Skeletal muscle tissue (tissue), 4 donors: ENCODE measurements around the gene CCNB3. TPM values are rescaled to one million over a fixed set of nuclear protein-coding genes. Genes with fewer than 3 reads are reported as not detected.
"Not testable (repeated sequence)": the region's sequence is repeated elsewhere in the genome, so short reads cannot be mapped to it uniquely, and the experiment has no call there.

Source experiments
- H3K27ac ChIP-seq: one replicate; pipeline ENCODE4 v1.7.0; 2013; ENCODE audit warnings: mild to moderate bottlenecking, low read depth, low read length, inconsistent platforms
- H3K27me3 ChIP-seq, 3 donors: one replicate each; pipeline ENCODE4 v1.7.0; 2013; ENCODE audit warnings: low read length in 3 of 3; ENCODE audit not compliant: control insufficient read depth in 3 of 3, insufficient read depth in 3 of 3
- H3K36me3 ChIP-seq, 3 donors: one replicate each; pipeline ENCODE4 v1.7.0; 2013; ENCODE audit warnings: low read length in 3 of 3; ENCODE audit not compliant: control insufficient read depth in 3 of 3, insufficient read depth in 3 of 3
- H3K4me1 ChIP-seq, 3 donors: one replicate each; pipeline ENCODE4 v1.7.0; 2013; ENCODE audit warnings: low read length in 3 of 3, mild to moderate bottlenecking in 3 of 3; ENCODE audit not compliant: control insufficient read depth in 3 of 3, insufficient read depth in 3 of 3
- H3K4me3 ChIP-seq, 3 donors: one replicate each; pipeline ENCODE4 v1.7.0; 2013; ENCODE audit warnings: low read length in 3 of 3
- H3K9ac ChIP-seq, 3 donors: one replicate each; pipeline ENCODE4 v1.7.0; 2013; ENCODE audit warnings: low read length in 3 of 3, mild to moderate bottlenecking in 3 of 3, moderate library complexity in 2 of 3, low read depth in 1 of 3
- H3K9me3 ChIP-seq, 3 donors: one replicate each; pipeline ENCODE4 v1.7.0; 2013; ENCODE audit warnings: low read length in 3 of 3; ENCODE audit not compliant: control insufficient read depth in 3 of 3
- total RNA-seq: library from RNA; depleted of rRNA; stranded (reverse); fragments of >200 nt; gene quantifications from one replicate; pipeline ENCODE4 v1.2.3, GENCODE V29; 2014
- donor health status: Osteomylitis.

The CCNB3 gene
- total RNA-seq, 1 donor from 2014 or later, result under 0.01 TPM

DNA sequence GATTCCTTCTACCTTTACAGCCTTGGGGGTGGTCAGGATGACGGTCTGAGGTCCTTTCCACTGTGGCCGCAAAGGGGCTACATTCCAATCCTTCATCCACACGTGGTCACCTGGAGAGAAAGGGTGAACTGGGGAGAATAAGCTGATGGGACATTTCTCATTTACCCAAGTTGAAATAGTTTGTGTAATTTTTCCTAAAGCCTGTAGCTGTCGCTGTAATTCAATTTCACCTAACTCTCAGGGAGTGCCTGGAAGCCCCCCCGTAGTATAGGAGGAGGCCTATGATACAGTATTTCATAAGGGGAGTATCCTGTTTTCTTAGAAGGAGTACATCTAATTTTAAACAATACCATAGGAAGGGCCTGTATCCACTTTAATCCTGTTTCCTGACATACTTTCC is 128.1 kb downstream of the CCNB3 start:
- H3K36me3 ChIP-seq, H3K4me3 ChIP-seq, H3K4me1 ChIP-seq, H3K9me3 ChIP-seq, H3K27me3 ChIP-seq, H3K27ac ChIP-seq, H3K9ac ChIP-seq: not testable (repeated sequence)

DNA sequence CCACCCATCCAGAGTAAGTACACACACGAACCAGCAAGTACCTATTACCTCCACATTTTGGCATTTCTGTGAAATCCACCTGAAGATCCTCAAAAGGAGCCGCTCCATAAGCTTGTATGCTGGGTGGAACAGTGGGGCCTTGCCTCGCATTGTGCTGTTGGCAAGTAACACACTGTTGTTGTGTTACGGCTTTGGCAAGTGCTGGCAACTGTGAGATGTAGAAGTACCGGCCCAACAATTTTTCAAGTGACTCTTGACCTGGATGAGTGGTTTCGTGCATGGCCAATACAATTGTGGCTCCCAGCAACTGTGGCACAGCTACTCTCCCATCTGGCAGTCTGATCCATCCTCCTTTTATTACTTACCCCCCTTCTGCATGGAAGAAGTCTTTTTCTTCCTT is 128.7 kb downstream of the CCNB3 start:
- Histone ChIP-seq H3K9me3 (peaks cover 0 to under 1% (median 0%) of the 10 kb centered on the region in 3 donors), H3K4me1 (no peaks in the 10 kb centered on the region), H3K27ac (no peak overlapping the region), H3K27me3 (no peaks in the 10 kb centered on the region), H3K4me3 (no peak overlapping the region), H3K9ac (no peak overlapping the region), H3K36me3 (no peaks in the 10 kb centered on the region)

DNA sequence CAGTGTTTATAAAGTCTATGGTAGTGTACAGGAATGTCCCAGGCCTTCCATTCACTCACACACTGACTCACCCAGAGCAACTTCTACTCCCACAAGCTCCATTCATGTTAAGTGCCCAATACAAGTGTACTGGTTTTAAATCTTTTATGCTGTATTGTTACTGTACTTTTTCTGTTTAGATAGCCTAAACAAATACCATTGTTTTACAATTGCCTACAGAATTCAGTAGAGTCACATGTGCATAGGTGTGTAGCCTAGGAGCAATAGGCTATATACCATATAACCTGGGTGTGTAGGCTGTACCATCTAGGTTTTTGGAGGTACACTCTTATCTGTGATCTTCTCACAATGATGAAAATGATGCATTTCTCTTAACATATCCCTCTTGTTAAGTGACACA is 139.4 kb downstream of the CCNB3 start:
- H3K27me3 ChIP-seq, result no peaks in the 10 kb centered on the region
- no peaks in the 10 kb centered on the region for H3K36me3 ChIP-seq
- no peak overlapping the region for H3K4me3 ChIP-seq
- H3K9ac ChIP-seq, result no peak overlapping the region
- H3K4me1 ChIP-seq, result no peaks in the 10 kb centered on the region
- H3K27ac ChIP-seq, result no peak overlapping the region
- no peaks in the 10 kb centered on the region for H3K9me3 ChIP-seq

DNA sequence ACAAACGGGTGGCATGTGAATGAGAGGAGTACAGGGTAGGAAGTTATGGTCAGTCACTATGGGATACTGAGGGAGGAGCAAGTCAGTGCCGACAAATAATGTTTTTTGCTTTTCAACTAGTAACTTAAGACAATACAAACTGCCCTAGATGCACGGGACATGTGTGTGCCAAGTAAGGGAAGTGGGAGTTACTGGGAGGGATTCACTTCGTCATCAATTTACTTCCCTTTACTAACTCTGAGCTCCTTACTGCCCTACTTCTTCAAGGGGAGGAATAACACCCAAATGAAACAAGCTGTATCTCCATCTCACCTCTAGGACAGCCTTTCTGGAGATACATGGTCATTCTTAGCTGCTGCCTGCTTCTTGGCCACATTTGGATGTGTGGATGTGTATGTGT is 168.4 kb downstream of the CCNB3 start:
- Histone ChIP-seq H3K4me3 (no peak overlapping the region), H3K36me3 (no peaks in the 10 kb centered on the region), H3K9me3 (no peaks in the 10 kb centered on the region), H3K4me1 (no peaks in the 10 kb centered on the region), H3K9ac (no peak overlapping the region), H3K27ac (no peak overlapping the region), H3K27me3 (peaks cover 0 to 10% (median 0%) of the 10 kb centered on the region in 3 donors)

DNA sequence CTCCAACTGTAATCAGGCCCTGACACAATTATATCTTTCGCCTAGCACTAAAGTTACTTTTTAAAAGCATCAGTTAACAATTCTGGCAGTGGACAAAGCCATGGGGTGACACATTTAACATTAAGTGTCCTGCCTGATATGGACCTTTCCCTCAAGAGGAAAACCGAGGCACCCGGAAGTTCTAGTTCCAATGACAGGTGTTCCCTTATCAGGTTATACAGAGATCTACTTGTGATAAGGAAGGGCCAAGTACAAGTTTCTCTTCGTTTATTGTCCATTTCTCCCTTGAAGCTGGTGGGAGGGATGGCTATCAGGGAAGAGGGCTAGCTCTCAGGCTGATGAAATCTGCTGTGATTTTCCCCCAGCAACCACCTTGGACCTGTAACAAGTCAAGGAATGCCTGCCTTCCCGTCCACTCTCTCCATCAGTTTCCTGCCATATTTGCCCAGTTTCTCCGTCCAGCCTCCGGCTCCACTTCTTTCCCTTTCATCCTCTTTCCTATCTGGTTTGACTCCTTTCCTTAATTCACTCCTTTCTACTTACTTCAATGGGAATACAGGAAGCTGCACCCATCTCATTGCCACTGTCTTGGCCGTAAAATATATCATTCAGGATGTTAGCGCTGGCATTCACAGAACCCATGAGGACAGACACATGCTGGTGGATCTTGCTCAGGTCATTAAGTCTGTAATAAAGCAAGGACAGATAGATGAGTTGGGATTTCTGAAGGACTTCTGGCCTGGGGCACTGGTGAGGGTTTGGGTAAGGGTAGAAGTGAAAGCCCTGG is 171.1 kb downstream of the CCNB3 start:
- peaks cover 0 to 7% (median 0%) of the 10 kb centered on the region in 3 donors for H3K27me3 ChIP-seq
- no peak overlapping the region for H3K4me3 ChIP-seq
- H3K9ac ChIP-seq, result no peak overlapping the region
- H3K36me3 ChIP-seq, result no peaks in the 10 kb centered on the region
- no peaks in the 10 kb centered on the region for H3K9me3 ChIP-seq
- H3K4me1 ChIP-seq, result no peaks in the 10 kb centered on the region
- H3K27ac ChIP-seq, result no peak overlapping the region

DNA sequence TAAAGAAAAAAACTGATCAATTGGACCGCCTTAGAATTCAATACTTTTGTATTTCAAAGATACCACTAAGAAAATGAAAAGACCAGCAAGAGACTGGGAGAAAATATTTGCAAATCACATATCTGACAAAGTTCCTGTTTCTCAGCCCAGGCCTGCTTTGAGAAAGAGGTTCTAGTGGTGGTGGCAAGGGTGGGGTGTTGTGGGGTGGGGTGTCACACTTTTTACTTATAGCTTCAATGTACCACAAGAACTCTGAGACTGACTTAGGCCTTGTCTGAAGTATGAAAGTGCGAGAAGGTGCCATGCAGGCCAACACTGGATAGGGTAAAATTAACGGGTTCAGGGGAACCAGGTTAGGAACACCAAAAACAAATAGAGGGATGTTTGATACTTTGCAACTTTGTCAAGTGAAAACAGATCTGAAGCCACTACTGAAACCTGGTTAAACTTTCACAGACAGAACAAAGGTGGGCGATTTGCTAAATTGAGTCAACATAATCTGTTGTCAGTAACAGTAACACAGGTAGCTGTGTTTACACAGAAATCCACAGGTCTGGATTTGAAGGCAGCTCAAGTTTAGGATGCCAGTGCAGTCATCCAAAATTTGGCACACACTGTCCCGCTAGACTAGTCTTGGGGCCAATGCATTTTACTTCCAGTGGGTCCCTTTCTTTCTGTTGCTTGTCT is 177.3 kb downstream of the CCNB3 start:
- Histone ChIP-seq H3K27ac (no peak overlapping the region), H3K36me3 (no peaks in the 10 kb centered on the region), H3K9me3 (no peaks in the 10 kb centered on the region), H3K4me3 (no peak overlapping the region), H3K9ac (no peak overlapping the region), H3K27me3 (peaks cover 0 to 7% (median 0%) of the 10 kb centered on the region in 3 donors), H3K4me1 (no peaks in the 10 kb centered on the region)

DNA sequence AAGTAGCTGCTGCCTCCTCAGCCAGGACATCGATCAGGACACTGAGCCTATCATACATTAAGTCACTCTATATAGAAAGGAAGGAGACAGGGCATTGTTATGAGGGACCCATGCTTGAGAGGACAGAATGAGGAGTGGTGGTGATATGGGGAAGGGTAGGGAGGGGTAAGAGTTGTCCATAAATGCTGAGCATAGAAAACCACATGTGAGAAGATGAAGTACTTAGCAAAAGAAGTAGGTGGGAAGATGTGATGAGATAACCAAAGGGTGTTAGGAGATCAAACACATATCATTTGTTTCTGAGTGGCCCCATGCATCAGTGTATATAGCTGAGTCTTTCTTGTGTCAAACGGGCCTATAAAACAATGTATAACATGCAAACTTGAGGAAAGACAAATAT is 182.0 kb downstream of the CCNB3 start:
- H3K4me1 ChIP-seq, result no peaks in the 10 kb centered on the region
- H3K27me3 ChIP-seq, result peaks cover 0 to 2% (median 0%) of the 10 kb centered on the region in 3 donors
- no peak overlapping the region for H3K9ac ChIP-seq

DNA sequence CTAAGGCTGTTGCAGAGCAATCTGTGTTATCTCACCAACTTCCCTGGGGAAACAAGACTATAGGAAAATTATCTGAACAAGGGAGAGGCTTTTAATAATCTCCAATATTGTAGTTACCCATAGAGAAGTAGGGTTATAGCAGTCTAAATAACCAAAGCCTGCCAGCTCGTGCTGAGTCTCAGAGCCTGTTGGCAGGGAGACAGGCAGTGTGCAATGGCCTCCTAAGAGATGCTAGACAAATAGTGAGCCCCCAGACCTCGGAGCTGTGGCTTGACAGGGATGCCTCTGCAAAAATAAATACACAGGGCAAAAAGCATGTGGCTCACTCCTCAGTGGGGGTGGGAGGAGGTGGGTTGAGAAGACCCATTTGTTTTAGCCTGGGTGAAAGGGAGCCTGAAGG is 189.3 kb downstream of the CCNB3 start:
- Histone ChIP-seq H3K9ac (no peak overlapping the region), H3K4me1 (no peaks in the 10 kb centered on the region), H3K4me3 (no peak overlapping the region), H3K9me3 (no peaks in the 10 kb centered on the region), H3K27me3 (peaks cover 0 to 7% (median 0%) of the 10 kb centered on the region in 3 donors), H3K36me3 (no peaks in the 10 kb centered on the region), H3K27ac (no peak overlapping the region)

More for the DNA sequence above, 182.0 kb downstream of the CCNB3 start:
- Histone ChIP-seq H3K36me3 (no peaks in the 10 kb centered on the region), H3K4me3 (no peak overlapping the region), H3K9me3 (no peaks in the 10 kb centered on the region), H3K27ac (no peak overlapping the region)
